H1 (cell line): ENCODE measurements around the gene SRRM4. TPM values are rescaled to one million over a fixed set of nuclear protein-coding genes. Genes with fewer than 3 reads are reported as not detected.

ENCODE experiments used
- CTCF ChIA-PET: fragments of 300-600 bp; sonication (Branson Sonifier 250); formaldehyde crosslinking; loops from one replicate; lab custom pipeline; 2021; ENCODE audit not compliant: partially characterized antibody; lab: Charles Lee
- POLR2A ChIA-PET: fragments of 300-600 bp; sonication (Branson Sonifier 250); formaldehyde crosslinking; loops from one replicate; lab custom pipeline; 2021; ENCODE audit warnings: inconsistent platforms; ENCODE audit not compliant: partially characterized antibody; lab: Charles Lee
- DNase-seq, 2 experiments: peaks; one replicate each; pipeline versions ENCODE4 v3.0.0 to v3.0.0-alpha.2; 2010 to 2022; ENCODE audit warnings: low spot score in 2 of 2, low read depth in 1 of 2, mixed read lengths in 1 of 2
- FAIRE-seq: peaks from 2 replicates; lab custom pipeline; 2011; peaks lifted over from hg19 to GRCh38; lab: Jason Lieb, UNC
- H2AFZ ChIP-seq: 2 replicates; pipeline ENCODE4 v1.8.1; 2012; ENCODE audit warnings: low read length, inconsistent platforms
- H2AK5ac ChIP-seq: 2 replicates; pipeline ENCODE4 v1.6.1; 2013; ENCODE audit warnings: low read depth, low read length
- H2BK120ac ChIP-seq: replicated peaks from 2 replicates; pipeline ENCODE3; 2013; ENCODE audit warnings: low read depth, low read length, inconsistent platforms
- H2BK12ac ChIP-seq: 2 replicates; pipeline ENCODE4 v1.6.1; 2013; ENCODE audit warnings: low read depth, low read length
- H2BK15ac ChIP-seq: 2 replicates; pipeline ENCODE4 v1.6.1; 2013; ENCODE audit warnings: low read length
- H2BK20ac ChIP-seq: 2 replicates; pipeline ENCODE4 v1.6.1; 2013; ENCODE audit warnings: low read length
- H2BK5ac ChIP-seq: 2 replicates; pipeline ENCODE4 v1.6.1; 2013; ENCODE audit warnings: low read depth, low read length
- H3K14ac ChIP-seq: 2 replicates; pipeline ENCODE4 v1.6.1; 2013; ENCODE audit warnings: inconsistent platforms; ENCODE audit not compliant: insufficient read length
- H3K18ac ChIP-seq: 2 replicates; pipeline ENCODE4 v1.6.1; 2013; ENCODE audit warnings: low read length; ENCODE audit errors: extremely low read depth
- H3K23ac ChIP-seq: 2 replicates; pipeline ENCODE4 v1.6.1; 2013; ENCODE audit warnings: inconsistent platforms; ENCODE audit not compliant: insufficient read length
- H3K23me2 ChIP-seq: 2 replicates; pipeline ENCODE4 v1.6.1; 2013; ENCODE audit warnings: low read depth, low read length
- H3K27ac ChIP-seq: 2 replicates; pipeline ENCODE4 v1.6.1; 2011; ENCODE audit warnings: low read depth, low read length, inconsistent platforms
- H3K27me3 ChIP-seq, 4 experiments: replicated peaks in 1 of 4; 1 replicate in 1 of 4; 2 replicates in 3 of 4; pipeline versions ENCODE4 v1.6.1 to v1.8.1; 2011 to 2013; ENCODE audit warnings: low read length in 3 of 4, mild to moderate bottlenecking in 3 of 4, inconsistent platforms in 2 of 4, mixed read lengths in 2 of 4, moderate library complexity in 1 of 4; ENCODE audit not compliant: control insufficient read depth in 3 of 4, insufficient read depth in 3 of 4; ENCODE audit errors: extremely low read depth in 1 of 4
- H3K36me3 ChIP-seq, 4 experiments: 2 replicates each; pipeline versions ENCODE4 v1.6.1 to v1.8.1; 2011 to 2013; ENCODE audit warnings: mild to moderate bottlenecking in 4 of 4, low read length in 3 of 4, moderate library complexity in 2 of 4, control low read depth in 1 of 4, inconsistent platforms in 1 of 4; ENCODE audit not compliant: insufficient read depth in 4 of 4, control insufficient read depth in 2 of 4
- H3K4ac ChIP-seq: replicated peaks from 2 replicates; pipeline ENCODE3; 2013; ENCODE audit warnings: low read length, low read depth, mixed read lengths, inconsistent platforms; ENCODE audit not compliant: insufficient read length
- H3K4me1 ChIP-seq, 4 experiments: replicated peaks in 1 of 4; 1 replicate in 1 of 4; 2 replicates in 3 of 4; pipeline versions ENCODE4 v1.6.1 to v1.8.1; 2011 to 2013; ENCODE audit warnings: low read length in 3 of 4, inconsistent platforms in 2 of 4, mixed read lengths in 1 of 4; ENCODE audit not compliant: insufficient read depth in 4 of 4, control insufficient read depth in 3 of 4
- H3K4me2 ChIP-seq, 2 experiments: 2 replicates each; pipeline versions ENCODE4 v1.6.1 to v1.8.1; 2011 to 2013; ENCODE audit warnings: low read depth in 2 of 2, low read length in 2 of 2, control low read depth in 1 of 2, inconsistent platforms in 1 of 2, mild to moderate bottlenecking in 1 of 2; ENCODE audit not compliant: insufficient read depth in 1 of 2
- H3K4me3 ChIP-seq, 4 experiments: fragments of 200-600, 300-600 bp in 1 of 4; sonication (generic), shearing (Covaris generic), sonication (Bioruptor Twin) in 1 of 4; 2 replicates each; pipeline versions ENCODE4 v1.5.1 to v1.8.1; 2011 to 2016; ENCODE audit warnings: low read length in 4 of 4, low read depth in 3 of 4, control low read depth in 2 of 4, inconsistent platforms in 2 of 4, mild to moderate bottlenecking in 2 of 4, mixed read lengths in 1 of 4, moderate library complexity in 1 of 4; ENCODE audit not compliant: insufficient read depth in 2 of 4; ENCODE audit errors: extremely low read depth in 1 of 4
- H3K56ac ChIP-seq: replicated peaks from 2 replicates; pipeline ENCODE3; 2013; ENCODE audit warnings: low read depth, mild to moderate bottlenecking, mixed read lengths, low read length, inconsistent platforms; ENCODE audit not compliant: insufficient read length
- H3K79me1 ChIP-seq: 2 replicates; pipeline ENCODE4 v1.6.1; 2013; ENCODE audit warnings: low read depth, low read length, control low read depth
- H3K79me2 ChIP-seq, 2 experiments: 2 replicates each; pipeline versions ENCODE4 v1.6.1 to v1.8.1; 2012 to 2013; ENCODE audit warnings: low read length in 2 of 2, mild to moderate bottlenecking in 2 of 2, inconsistent platforms in 1 of 2; ENCODE audit not compliant: insufficient read depth in 2 of 2, control insufficient read depth in 1 of 2
- H3K9ac ChIP-seq, 4 experiments: replicated peaks in 1 of 4; 1 replicate in 1 of 4; 2 replicates in 3 of 4; pipeline versions ENCODE4 v1.6.1 to v1.8.1; 2011 to 2013; ENCODE audit warnings: low read depth in 3 of 4, low read length in 3 of 4, control low read depth in 2 of 4, mild to moderate bottlenecking in 2 of 4, moderate library complexity in 2 of 4, inconsistent platforms in 1 of 4; ENCODE audit errors: extremely low read depth in 1 of 4
- H3K9me3 ChIP-seq, 2 experiments: 2 replicates each; pipeline versions ENCODE4 v1.6.1 to v1.8.1; 2012 to 2013; ENCODE audit warnings: mild to moderate bottlenecking in 2 of 2, moderate library complexity in 2 of 2, control low read depth in 1 of 2, inconsistent platforms in 1 of 2, low read depth in 1 of 2, low read length in 1 of 2, mixed read lengths in 1 of 2; ENCODE audit not compliant: insufficient read depth in 2 of 2
- H4K20me1 ChIP-seq, 2 experiments: replicated peaks in 1 of 2; 2 replicates each; pipeline versions ENCODE3 to v1.8.1; 2011 to 2013; ENCODE audit warnings: inconsistent platforms in 2 of 2, low read length in 2 of 2, mild to moderate bottlenecking in 1 of 2; ENCODE audit not compliant: insufficient read depth in 2 of 2, control insufficient read depth in 1 of 2
- H4K5ac ChIP-seq: 2 replicates; pipeline ENCODE4 v1.6.1; 2013; ENCODE audit warnings: low read length, low read depth, mixed read lengths, inconsistent platforms; ENCODE audit not compliant: insufficient read length
- H4K8ac ChIP-seq: 2 replicates; pipeline ENCODE4 v1.8.0; 2013; ENCODE audit warnings: mild to moderate bottlenecking, moderate library complexity, low read length, inconsistent platforms; ENCODE audit not compliant: insufficient read depth; ENCODE audit errors: extremely low read depth
- H4K91ac ChIP-seq: replicated peaks from 2 replicates; pipeline ENCODE3; 2013; ENCODE audit warnings: low read length, mixed read lengths, inconsistent platforms; ENCODE audit not compliant: insufficient read length
- BACH1 ChIP-seq: IDR thresholded peaks from 2 replicates; pipeline ENCODE4 v1.6.1; 2012; ENCODE audit warnings: low read length, improper control_type of control experiment
- SP4 ChIP-seq: IDR thresholded peaks from 2 replicates; pipeline ENCODE4 v1.6.1; 2012; ENCODE audit warnings: low read length, inconsistent platforms
- WGBS, 2 experiments: shearing (Covaris generic) in 1 of 2; methylation state at CpG; one replicate each; pipeline versions ENCODE4 v1.1.6 to v1.1.7; 2013 to 2015; ENCODE audit warnings: low lambda C conversion rate in 2 of 2, mixed read lengths in 2 of 2, inconsistent platforms in 1 of 2, low coverage in 1 of 2, missing lambda C conversion rate in 1 of 2; ENCODE audit not compliant: insufficient replicate concordance in 2 of 2, insufficient coverage in 1 of 2, insufficient read length in 1 of 2; ENCODE audit errors: extremely low coverage in 1 of 2, missing lambda C conversion rate in 1 of 2; 5-methylcytosine and 5-hydroxymethylcytosine counted together
- polyA plus RNA-seq, 7 experiments: library from polyadenylated mRNA; depleted of rRNA in 3 of 7; stranded (reverse) in 5 of 7; unstranded in 2 of 7; fragments of >200 nt in 5 of 7; fragments of 200-250 nt in 2 of 7; gene quantifications; 1 replicate in 5 of 7; 2 replicates in 1 of 7; 4 replicates in 1 of 7; pipeline versions ENCODE4 v1.2.1 to v1.2.3, GENCODE V29; 2011 to 2013; ENCODE audit warnings: missing spikeins in 2 of 7, mixed read lengths in 2 of 7
- total RNA-seq: library from RNA; stranded (reverse); fragmentation: NEBNext Ultra II Directional; extraction: Animal tissue kit (Norgen Biotek cat#: 25700); gene quantifications from 2 replicates; pipeline ENCODE4 v1.2.1, GENCODE V29; 2021
- TF ChIP-seq, protein P1 (sequence below): IDR thresholded peaks from 2 replicates; pipeline ENCODE4 v1.6.1; 2012; ENCODE audit warnings: inconsistent platforms

The SRRM4 gene
- total and polyA plus RNA-seq, 2 of the 8 experiments (the other 6 are each of a cell fraction or from before 2014, with no cell fraction given) = 0.53 to 1.1 TPM

DNA sequence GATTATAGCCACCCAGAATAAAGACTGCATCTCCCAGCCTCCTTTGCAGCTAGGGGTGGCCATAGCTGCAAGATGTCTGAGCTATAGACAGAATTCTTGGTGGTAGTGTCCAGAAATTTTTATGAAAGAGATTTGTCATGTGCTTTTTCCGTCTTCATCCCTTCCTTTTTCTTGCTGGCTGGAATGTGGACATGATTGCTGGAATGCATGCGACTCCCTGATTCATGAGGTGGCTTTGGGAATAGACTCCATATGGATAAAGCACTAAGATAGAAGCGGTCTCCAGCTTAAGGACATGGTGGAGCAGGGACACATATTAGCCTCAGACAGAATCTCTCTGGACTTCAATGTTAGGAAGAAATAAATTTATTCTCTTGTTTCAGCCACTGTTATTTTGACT, 187.4 kb downstream of the SRRM4 start:
- H3K36me3 ChIP-seq = no peaks in the 10 kb centered on the region
- 81% methylated on average over 3 of the region's 3 CpGs; no CpG with 5 or more reads in 1 of the 2 experiments for WGBS, 2 experiments
- no peak overlapping the region for H2BK5ac ChIP-seq
- no peak overlapping the region for H3K18ac ChIP-seq
- H2AK5ac ChIP-seq = no peak overlapping the region
- H3K23ac ChIP-seq = no peak overlapping the region
- no peak overlapping the region for H3K4me3 ChIP-seq
- H3K79me2 ChIP-seq = no peaks in the 10 kb centered on the region
- no peaks in the 10 kb centered on the region for H3K9me3 ChIP-seq
- no peak overlapping the region for H2BK15ac ChIP-seq
- no peaks in the 10 kb centered on the region for H3K27me3 ChIP-seq
- no peaks in the 10 kb centered on the region for H3K79me1 ChIP-seq
- H3K23me2 ChIP-seq = no peaks in the 10 kb centered on the region; the same call in 1 of the 2 replicates
- H2AFZ ChIP-seq = no peak overlapping the region
- FAIRE-seq = no peak
- H2BK120ac ChIP-seq = no peak overlapping the region
- no peak overlapping the region for H4K8ac ChIP-seq
- no peak overlapping the region for H3K4ac ChIP-seq
- no peak overlapping the region for H2BK12ac ChIP-seq
- no peak overlapping the region for H2BK20ac ChIP-seq
- no peak overlapping the region for H3K9ac ChIP-seq
- TF ChIP-seq, protein P1, sequence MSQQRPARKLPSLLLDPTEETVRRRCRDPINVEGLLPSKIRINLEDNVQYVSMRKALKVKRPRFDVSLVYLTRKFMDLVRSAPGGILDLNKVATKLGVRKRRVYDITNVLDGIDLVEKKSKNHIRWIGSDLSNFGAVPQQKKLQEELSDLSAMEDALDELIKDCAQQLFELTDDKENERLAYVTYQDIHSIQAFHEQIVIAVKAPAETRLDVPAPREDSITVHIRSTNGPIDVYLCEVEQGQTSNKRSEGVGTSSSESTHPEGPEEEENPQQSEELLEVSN = no peak
- TF ChIP-seq SP4 (no peak), BACH1 (no peak)
- H3K4me2 ChIP-seq = no peak overlapping the region
- H4K91ac ChIP-seq = no peak overlapping the region
- H3K14ac ChIP-seq = no peak overlapping the region
- no peak overlapping the region for H3K27ac ChIP-seq
- no peaks in the 10 kb centered on the region for H4K20me1 ChIP-seq
- CTCF ChIA-PET = interaction anchor here (1.0 to 1.1 kb wide), 2 partner anchors 13 to 23 kb away, joined by 3 to 5 read pairs; no protein-coding TSS in a partner anchor
- H3K56ac ChIP-seq = no peak overlapping the region
- DNase-seq = no peak
- POLR2A ChIA-PET = no interaction called here
- peaks cover 0 to 8% (median 4%) of the 10 kb centered on the region in 4 experiments; a peak in 5 of 7 replicates for H3K4me1 ChIP-seq
- H4K5ac ChIP-seq = no peak overlapping the region
